NCI-H2196 treated with DMSO at 0.1 percent for 48 hours (cell line): ENCODE measurements around the gene KCNQ1OT1.

Experiments used
- DNase-seq: peaks from one replicate; lab custom pipeline; 2025; ENCODE audit not compliant: unreplicated experiment; lab: John Stamatoyannopoulos, UW

The KCNQ1OT1 gene

DNA sequence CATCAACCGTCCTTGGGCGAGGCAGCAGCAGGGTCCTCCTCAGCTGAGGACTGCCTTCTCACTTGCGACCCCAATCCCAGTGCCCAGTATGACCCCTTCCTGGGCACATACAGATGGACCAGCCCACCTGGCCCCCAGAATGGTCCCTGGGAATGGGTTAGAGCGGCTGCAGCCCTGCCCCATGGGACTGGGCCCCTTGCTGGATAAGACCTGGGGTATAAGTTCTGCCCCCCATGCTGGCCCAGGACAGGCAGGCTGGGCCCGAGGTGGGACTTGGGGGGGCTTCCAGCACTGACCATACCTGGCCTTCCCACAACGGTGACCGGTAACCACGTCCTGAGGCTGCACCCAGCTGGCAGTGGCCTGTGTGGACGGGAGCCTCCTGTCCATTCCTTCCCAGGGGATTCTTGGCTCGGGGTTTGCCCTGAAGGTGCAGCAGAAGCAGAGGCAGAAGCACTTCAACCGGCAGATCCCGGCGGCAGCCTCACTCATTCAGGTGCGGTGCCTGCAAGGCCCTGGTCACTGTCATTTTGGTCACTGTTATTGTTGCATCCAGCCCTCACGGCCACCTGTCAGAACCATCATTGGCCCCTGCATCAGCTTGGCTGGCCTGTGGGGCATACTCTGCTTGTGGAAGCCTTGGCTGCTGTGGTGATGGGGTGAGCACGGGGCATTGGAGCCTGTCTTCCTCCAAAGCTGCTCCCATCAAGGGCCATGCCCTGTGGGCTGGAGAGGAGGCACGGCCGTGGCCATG is 114.8 kb downstream of the KCNQ1OT1 start:
- DNase-seq = no peak

DNA sequence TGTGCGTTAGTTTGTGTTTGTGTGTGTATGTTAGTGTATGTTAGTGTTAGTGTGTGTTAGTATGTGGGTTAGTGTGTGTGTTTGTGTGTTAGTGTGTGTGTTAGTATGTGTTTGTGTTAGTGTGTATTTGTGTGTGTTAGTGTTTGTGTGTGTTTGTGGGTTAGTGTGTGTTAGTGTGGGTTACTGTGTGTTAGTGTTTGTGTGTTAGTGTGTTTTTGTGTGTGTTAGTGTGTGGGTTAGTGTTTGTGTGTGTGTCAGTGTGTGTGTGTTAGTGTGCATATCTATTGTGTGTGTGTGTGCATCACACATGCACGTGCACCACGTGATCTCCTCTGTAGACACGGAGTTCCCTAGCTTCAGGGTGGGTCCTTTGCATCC is 115.4 kb downstream of the KCNQ1OT1 start:
- DNase-seq = no peak

DNA sequence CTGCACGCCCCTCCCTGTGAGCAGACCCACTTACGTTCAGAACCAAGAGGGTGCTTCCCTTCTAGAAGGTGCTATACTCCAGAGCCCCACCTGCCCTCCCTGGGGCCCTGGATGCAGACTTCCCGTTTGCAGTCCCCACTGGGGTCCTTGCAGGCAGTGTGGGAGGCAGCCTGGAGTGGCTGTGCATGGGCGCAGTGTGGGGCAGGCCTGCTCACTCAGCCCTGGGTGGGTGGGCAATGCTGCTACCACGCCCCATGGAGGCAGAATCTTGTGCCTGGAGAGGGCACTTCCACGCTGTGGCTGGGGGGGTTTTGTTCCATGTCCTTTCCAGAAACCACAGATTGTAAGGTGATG is 116.2 kb downstream of the KCNQ1OT1 start:
- DNase-seq = no peak

DNA sequence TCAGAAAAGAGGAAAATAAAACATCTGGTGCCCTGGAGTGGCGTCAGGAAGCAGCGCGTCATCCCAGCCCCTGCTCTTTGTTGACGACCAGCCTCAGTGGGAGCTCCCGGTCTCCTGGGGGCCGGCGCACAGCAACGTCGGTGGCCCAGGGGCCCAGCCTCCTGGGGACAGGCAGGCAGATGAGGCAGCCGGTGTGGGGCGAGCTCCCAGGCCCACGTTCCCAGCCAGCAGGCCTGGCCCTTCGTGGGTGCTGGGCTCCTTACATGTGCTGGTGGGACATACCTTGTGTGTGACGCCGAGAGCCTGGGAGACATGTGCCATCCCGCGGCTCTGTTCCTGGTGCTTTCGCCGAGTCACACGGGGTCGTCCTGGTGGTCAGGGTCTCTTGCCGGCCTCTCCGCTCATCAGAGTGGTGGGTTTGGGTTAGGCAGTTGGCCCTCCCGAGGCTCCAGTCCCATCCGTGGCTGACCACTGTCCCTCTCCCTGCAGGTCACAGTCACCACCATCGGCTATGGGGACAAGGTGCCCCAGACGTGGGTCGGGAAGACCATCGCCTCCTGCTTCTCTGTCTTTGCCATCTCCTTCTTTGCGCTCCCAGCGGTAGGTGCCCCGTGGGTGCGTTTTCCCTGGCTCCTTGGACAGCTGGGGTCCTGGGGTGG is 116.7 kb downstream of the KCNQ1OT1 start:
- DNase-seq = no peak

DNA sequence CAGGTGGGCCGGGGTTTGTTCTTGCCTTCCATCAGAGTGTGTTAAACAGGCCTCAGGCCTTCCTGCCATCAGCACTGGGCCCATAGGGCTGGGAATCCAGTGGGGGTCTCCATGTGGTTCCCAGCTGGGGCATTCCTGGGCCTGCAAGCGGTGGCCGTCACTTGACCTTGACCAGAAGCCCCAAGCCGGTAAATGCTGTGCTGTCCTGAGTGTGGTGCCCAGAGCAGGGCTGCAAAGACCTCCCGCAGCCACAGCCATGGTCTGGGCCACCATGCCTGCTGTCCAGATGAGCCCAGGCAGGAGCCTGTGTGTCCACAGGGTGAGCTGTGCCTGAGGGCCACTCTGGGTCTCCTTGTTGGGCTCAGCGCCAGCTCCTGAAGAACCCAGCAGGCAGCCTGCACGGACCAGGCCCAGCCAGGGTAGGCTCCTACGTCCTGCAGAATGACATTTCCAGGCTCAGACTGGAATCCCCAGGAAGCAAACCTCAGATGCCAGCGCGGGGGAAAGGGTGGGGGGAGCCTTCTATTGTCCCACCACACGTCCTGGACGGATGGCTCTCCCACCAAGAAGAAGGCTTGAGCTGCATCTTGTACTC is 117.3 kb downstream of the KCNQ1OT1 start:
- no peak for DNase-seq

DNA sequence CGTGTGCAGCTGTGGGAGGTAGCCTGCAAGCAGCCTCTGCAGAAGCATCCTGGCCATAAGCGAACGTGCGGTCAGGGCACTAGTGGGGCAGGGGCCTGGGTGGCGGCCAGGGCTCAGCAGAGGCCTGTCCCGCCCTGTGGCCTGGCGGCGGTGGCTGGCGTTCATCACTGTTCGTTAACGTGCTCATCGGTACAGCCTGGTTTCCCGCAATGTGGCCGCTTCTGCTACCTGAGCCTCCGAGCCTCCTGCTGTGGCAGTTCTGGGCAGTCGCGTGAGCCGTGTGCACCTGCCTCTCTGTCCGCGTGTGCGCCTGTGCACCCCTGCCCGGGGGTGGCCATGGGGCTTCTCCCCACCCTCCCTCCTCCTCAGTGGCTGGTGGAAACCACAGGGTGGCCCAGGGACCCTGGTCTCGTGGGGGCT is 117.9 kb downstream of the KCNQ1OT1 start:
- DNase-seq = no peak

DNA sequence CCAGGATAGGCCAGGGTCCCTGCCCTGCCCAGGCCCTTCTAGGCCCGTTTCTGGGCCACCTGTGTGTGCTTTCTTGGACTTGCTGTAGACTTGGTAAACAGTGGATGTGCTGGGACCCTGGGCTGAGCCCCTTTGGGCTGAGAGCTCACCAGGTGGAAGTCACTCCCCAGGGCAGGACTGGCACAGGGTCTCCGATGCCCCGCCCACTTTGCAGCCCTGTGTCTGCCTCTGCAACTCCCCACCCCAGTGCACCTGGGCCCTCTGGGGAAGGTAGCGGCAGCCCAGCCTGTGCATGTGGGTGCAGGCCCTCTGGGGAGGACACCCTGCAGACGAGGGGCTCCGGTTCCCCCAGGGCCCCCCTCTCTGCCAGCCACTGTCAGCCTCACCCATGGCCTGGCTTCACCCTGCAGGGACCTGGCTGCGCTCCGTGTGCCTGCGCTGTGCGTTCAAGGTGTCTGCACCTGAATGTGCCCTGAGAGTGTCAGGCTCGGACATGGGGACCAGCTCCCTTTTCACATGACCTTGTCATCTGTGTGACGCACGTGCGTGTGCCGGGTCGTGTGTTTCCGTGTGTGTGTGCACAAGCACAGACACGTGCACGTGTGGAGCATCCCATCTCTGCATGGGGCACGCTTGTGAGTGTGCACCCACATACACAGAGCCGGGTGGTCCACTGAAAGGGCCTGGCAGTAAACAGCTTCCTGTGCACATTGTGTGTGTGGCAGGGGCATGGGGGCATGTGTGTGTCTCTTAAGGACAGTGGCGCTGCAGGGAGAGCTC is 118.5 kb downstream of the KCNQ1OT1 start:
- DNase-seq = no peak

DNA sequence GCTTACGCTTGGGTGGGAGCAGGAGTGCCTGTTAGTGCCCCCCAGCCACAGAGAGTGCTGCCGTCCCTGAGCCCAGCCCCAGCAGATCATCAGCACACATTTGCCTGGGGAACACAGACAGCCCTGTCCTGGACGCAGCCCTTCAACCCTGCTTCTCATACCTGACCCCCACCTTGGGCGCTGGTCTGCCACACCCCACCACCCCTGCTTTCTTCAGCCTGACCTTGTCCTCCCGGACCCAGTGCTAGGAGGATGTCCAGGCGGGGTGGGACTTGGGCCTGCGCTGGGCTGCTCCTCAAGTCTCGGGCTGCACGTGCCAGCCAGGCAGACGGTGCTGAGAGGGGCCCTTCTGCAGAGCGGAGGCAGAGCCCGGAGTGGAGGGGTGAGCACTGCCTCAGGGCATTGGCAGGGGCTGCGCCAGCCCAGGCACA is 119.2 kb downstream of the KCNQ1OT1 start:
- DNase-seq = no peak

DNA sequence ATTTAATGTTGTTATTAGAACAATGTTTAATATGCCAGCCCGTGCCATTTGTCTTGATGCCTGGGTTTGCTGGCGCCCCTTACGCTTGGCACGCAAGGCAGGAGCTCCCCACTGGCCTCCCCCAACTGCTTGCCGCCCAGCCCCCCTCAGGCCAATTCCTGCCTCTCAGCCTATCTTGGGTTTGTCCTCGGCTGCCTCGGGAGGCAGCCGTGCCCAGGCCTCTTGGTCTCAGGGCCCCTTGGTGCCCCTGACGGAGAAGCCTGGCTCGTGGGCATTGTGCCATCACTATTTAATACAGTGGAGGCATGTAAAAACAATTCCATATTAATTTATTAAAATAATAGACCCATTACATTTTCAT is 119.8 kb downstream of the KCNQ1OT1 start:
- DNase-seq = no peak

DNA sequence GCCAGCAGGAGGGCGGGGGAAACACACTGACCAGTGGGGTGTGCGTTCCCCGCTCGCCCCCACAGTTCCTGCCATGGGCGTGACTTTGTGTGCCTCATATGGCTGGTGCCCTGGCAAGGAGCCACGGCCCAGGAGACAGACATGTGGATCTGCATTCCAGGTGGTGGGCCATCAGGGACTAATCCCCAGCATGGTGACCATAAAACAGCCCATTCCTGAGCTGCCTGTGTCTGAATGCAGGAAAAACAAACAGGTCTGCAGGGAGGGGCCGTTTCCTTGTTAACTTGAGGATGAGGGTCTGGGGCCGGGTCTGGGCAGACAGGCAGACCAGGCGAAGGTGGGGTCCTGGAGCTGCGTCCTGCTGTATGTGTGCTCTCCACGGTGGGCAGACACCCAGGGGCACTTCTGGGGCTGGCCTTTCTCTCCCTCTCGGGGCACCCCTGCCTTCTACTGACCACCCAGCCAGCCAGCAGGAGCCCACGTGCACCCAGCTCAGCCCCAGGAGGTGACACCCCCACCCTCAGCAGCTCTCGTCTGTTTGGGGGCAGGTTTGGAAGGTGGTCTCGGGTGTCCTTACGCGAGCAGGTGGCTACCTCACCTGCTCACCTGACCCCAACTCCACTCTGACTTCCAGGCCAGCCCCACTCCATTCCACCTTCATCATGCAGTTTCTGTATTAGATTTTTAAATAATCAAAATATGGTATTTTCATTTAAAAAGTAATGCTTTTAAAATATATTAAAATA is 120.3 kb downstream of the KCNQ1OT1 start:
- DNase-seq = no peak

DNA sequence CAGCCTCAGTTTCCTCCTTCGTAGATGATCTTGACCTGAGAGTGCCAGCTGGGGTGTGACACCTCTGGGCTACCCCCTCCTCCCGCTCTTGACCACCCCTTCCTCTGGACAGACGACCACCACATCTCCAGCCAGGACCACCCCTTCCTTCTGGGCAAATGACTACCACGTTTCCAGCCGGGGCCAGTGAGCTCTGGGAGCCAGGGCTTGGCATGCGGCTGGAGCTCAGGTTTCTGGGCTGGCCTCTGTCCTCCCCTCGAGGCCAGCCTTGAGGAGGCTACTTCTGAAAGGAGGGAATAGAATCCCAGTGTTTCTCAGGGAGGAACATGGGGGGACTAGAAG is 120.9 kb downstream of the KCNQ1OT1 start:
- no peak for DNase-seq

DNA sequence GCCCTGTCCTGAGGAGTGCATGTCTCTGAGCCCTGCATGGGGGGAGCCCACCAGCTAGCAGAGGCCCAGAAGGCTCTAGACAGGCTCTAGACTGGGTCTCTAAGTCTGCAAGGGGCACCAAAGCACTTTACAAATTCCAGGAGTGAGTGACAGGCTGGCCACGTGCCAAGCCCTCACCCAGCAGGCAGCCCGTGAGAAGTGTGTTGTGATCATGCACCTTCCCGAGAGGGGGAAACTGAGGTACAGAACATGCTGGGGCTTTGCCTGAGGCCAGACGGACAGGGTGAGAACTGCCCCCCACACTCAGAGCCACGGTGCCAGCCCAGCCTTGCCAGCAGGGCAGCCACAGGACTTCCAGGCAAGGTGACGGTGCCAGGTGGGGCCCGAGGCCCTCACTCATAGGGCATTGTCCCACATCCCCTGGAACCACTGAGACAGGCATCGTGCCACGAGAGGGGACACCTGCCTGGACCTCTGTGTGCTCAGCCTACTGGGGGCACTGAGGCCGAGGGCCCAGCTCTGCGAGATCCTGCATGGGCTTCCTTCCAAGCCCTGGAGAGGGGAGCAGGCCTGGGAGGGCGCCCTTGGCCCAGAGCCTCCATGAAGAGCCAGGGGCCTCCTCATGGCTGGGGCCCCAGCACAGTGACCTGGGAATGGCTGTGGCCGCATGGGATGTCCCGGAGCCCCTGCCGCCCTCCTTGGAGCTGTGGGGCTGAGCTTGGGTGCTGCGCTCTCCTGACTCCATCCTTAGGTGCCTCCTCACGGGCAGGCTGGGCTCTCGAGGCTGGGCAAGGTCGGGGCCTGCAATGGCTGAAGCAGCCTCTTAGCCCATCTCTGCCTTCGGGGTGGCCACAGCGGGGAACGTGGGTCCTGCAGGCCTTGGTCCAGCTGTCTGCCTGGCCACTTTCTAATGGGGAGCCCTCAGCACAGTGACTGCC is 121.5 kb downstream of the KCNQ1OT1 start:
- no peak for DNase-seq

DNA sequence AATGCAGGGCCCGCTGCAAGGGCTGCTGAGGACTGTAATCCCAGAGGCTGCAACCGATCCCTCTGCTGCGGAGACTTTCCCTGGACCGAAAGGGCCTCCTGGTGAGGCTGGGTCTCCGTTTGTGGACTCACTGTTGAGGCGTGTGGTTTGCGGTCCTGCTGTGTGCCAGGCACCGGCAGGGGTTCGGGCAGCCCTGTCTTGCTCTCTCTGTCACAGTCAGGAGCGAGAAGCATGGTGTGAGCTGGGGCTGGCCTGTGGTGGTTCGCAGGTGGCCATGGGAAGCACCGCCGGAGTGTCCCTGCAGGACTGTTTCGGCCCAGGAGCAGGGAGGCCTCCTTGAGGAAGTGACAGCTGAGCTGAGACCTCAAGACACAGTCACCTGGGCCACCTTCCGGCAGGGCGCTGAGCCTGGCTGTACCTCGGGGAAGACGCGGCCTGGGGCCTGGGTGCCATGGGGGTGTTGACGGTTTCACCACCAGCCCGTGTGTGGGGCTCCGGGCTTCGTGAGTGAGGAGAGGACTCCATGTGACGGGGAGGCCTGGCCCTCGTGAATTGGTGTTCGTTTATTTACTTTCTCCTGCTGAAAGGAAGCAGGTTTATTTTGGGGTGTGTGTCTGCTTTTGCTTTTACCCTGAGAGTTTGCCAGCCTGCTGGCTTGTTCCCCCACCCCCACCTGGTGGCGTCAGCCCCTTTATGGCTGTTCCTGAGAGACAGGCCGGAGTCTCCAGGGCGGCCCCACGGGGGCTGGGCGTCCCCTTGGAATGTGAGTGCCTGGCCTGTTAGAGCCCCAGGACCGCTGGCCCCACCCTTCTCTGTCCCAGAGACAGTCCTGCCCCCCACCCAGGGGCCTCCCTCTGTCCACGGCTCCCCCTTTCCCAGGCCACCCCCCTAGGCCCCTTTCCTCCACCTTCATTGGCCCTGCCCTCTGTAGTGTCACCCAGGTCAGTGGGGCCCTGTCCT is 122.5 kb downstream of the KCNQ1OT1 start:
- no peak for DNase-seq

DNA sequence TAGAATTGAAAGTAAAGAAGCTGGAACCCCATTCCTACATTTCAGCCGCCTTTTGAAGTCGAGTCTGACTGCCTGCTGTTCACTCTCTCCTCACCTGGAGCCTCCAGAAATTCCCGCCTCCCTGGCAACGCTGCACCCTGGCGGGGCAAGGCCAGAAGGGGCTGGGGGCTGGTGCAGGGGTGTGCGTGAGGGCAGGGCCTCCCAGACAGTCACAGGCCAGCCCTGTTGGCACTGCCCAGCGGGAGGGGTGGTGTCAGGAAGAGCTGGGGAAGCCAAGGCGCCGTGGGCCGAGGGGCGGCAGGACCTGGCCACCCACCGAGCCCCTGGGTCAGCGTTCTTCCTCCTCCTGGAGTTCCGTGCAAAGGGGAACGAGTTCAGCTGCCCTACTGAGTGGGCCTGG is 123.2 kb downstream of the KCNQ1OT1 start:
- no peak for DNase-seq

DNA sequence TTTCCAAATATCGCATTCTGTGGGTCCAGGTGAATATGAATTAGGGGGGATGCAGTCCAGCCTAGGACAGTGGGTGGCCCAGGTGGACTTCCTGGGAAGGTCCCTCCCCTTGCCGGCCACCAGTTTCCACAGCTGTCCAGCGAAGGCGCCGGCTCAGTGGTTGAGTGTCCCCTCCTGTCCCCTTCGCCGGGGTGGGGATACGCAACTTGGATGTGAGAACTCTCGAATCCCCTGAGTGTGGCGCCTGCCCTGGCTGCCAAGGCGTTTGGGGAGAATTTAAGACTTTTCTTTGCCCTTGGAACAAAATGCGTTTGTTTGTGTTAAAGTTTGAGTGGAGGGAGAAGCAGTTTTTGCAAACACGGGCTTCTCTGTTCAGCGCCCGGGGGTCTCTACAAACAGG is 123.7 kb downstream of the KCNQ1OT1 start:
- no peak for DNase-seq

DNA sequence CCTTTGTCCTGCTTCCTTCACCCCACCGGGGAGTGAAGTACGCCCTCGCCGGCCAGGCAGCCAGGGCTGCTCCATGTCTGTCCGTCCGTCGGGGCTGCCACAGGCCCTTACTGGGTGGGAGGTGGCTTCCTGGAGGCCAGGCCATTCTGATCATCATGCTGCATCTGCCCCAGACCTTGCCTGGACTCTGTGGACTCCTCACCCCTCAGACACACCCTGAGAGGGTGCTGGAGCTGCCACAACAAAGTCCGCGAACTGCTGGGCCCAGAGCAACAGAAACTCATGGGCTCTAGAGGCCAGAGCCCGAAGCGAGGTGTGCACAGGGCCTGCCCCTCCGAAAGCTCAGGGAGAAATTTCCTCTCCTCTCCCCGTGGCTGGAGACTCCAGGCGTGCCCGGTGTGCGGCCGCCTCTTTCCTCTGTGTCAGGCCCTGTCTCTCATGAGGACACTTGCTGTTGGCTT is 124.2 kb downstream of the KCNQ1OT1 start:
- no peak for DNase-seq

DNA sequence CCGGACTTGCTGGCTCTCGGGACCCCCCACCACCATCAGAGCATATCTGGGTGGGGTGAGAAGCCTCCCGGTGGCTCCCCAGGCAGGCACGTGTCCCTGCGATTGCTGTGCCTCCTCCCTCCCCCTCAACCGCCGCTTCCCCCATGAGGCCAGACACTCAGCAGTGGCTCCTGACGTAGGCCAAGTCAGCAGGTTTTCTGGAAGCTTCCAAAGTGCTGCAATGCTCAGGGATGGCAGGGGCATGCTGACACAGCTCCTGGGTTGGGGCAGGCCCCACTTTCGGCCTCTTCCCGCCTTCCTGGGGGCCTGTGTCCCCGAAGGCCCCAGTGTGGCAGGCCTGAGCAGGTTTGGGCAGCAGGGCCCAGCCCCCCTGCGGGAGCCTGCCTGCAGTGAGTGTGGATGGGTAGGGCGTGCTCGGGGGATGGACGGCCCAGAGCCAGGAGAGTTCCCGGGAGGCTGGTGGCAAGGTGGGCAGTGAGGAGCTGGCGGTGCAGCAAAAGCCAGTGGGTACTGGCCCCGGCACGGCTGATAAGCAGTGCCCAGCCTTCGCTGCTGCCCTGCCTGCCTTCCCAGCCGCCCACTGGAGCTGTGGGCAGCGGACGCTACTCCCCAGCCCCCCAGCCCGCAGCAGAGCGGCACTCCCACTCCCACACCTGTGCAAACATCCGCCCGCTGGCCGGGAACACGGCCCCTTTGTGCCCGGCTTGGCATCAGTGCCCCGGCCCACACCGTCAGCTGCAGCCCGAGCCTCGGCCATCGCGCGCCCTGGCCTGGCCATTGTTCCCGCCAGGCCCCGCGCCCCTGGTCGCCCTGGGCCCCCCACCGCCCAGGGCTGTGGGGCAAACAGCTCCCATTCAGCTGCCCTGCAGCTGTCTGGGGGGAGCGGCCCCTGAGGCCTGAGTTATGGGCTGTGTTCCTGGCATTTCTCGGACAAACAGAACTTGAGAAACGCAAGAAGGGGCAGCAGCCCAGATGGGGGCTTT is 125.0 kb downstream of the KCNQ1OT1 start:
- no peak for DNase-seq
